Ecto neural progenitor cell (in vitro differentiated cells): ENCODE data around the gene RGS3.
"Not testable (repeated sequence)": the region's sequence is repeated elsewhere in the genome, so short reads cannot be mapped to it uniquely, and the experiment has no call there.

Source experiments
- DNase-seq: peaks from one replicate; pipeline ENCODE4 v3.0.0-alpha.2; 2018; ENCODE audit warnings: low spot score

RGS3 gene

GRCh38 chr9:113488490-113488889 lies 25.0 kb downstream of the RGS3 start:
- no peak for DNase-seq

DNA sequence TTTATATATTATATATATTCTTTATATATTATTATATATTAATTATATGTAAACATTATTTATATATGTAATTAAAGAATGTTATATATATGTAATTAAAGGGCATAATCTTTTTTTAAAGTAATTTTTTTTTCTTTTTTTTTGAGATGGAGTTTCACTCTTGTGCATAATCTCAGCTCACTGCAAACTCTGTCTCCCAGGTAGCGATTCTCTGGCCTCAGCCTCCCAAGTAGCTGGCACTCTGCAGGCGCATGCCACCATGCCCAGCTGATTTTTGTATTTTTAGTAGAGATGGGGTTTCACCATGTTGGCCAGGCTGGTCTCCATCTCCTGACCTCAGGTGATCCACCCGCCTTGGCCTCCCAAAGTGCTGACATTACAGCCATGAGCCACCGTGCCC lies 27.6 kb downstream of the RGS3 start:
- not testable (repeated sequence) for DNase-seq

DNA sequence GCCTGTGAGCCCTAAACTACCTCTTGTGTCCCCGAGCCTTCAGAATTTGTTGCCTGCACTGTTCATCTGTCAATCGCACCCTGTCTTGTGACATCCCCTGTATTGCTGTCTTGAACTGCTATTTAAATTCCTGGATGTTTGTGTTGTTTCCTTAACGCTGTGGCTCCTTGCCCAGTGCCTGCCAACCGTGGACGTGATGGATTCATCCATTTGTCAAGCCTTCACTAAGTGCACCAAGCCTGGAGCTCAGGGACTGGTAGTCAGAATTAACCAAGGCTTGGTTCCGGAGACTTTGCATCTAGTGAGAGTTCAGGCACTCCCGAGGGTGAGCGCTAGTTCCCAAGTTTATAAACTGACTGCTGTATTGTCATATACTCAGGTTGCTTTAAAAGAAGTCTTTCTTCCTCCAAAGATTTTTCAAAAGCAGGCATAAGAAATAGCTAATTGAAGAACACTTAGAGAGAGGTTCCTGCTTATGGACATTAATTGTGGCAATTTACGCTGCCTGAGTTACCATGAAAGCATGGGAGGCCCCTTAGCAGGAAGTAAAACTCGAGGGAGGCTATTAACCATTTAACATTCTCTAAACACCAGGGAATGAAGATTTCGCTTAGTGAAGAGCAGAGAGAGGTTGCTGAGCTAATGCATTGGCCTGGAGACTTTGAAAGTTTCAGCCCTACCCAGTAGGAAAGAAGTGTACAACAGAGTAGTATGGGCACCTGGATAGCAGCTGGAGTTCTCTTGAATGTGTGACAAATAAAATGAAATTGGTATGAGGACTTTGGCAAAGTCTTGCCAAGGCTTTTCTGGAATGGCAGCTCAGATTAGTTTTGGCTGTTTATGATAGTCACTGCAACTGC lies 29.0 kb downstream of the RGS3 start:
- DNase-seq: no peak

DNA sequence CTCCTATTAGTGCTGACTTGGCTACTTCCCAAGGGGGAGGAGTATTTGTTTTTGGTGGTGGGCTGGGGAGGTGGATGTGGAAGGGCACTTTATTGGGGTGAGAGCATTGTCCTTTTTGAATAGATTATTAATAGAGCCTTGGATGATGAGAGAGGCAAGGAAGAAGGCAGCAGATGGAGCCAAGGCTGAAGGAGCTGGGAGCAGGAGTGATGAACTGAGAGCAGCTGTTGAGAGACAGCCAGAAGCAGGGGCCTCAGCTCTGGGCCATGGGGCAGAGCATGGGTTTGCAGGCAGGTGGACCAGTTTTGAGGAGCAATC lies 29.6 kb downstream of the RGS3 start:
- no peak for DNase-seq

DNA sequence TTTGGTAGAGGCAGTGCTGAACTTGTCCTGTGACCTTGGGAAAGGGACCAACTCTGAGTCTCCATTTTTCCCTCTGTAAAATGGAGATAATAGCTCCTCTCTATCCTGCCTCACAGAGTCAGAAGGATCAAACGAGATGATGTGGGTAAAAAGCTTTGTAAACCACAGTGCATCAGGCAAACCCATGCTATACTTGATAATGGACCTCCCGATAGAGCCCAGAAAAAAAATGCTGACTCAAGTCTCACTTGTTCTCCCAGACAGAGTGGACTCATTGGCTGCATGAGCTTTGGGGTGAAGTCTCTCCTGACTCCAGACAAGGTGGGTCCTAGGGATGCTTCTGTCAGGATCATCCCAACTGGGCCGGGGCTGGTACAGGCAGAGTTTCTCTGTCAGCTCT lies 32.0 kb downstream of the RGS3 start:
- DNase-seq: no peak

GRCh38 chr9:113497051-113497450 lies 33.5 kb downstream of the RGS3 start:
- no peak for DNase-seq

- DNase-seq: no peak
Measured at GRCh38 chr9:113499153-113499875, 35.8 kb downstream of the RGS3 start.

DNA sequence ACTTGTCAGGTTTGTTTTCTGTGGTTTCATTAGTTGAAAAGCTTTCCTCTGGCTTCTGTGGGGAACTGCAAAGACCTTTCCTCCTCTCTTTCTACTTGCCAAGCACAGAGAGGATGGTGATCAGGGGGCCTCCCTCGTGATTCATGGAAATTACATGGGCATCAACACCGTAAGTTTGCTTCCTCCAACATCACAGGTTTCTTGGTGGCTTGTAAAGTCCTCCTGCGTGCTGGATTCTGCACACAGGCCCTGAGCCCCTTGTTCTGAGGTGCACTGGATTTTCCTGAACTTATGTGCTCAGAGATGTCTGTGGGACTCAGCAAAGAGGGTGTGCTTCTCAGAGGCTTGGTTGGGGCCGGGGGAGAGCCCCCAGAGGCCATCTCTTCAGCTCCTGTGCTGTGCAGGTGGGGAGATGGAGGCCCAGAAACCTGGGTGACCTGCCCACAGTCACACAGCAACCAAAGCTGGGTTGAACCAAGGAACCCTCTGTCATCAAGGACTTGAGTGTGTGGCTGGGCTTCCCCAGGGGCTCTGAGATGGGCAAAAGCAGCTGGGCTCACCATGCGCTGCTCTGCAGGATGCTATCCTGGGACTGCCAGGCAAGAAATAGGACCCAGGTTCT lies 36.5 kb downstream of the RGS3 start:
- no peak for DNase-seq

DNA sequence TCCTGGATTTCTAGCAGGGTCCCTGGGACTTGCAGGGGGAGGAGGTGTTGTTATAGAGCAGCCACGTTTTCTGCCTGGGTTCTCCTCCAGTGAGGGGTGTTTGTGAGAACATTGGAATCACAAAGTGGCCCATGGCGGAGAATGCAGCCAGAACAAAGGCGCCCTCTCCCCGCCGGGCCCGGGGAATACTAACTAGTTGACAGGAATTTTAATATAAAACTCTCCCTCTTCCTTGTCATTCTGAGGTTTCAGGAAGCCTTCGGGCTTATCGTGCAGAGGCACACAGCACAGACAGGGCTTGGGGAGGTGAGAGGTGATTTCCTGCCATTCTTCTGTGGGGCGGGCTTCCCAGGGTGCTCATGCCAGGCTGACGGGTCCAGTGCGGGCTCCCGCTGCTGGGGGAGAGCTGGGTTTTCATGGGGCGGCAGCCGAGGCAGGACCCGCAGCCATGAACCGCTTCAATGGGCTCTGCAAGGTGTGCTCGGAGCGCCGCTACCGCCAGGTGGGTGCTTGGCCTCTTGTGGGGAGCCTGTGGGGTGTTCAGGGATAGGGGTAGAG lies 37.7 kb downstream of the RGS3 start:
- DNase-seq: no peak

DNA sequence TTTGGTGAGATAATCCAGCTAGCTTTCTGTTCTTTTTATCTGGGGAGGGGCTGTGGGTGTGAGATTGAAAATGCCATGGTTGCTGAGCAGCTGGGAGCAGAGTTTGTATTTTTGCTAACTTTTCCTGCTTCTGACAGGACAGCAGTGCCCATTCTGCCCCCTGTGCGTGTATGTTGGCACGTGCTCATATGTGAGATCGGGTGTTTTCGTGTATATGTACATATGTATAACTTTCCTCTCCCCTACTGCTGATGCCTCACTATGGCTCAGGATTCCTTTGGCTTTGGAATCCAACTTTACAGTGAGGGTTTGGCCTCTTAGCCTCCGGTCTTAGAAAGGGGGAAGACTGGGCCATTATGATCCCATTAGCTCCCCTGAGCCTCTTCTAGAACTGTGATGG lies 38.3 kb downstream of the RGS3 start:
- no peak for DNase-seq

- DNase-seq: no peak
Measured at GRCh38 chr9:113502427-113503034, 39.0 kb downstream of the RGS3 start.

GRCh38 chr9:113503131-113503541 lies 39.6 kb downstream of the RGS3 start:
- no peak for DNase-seq

- DNase-seq: no peak
Measured at GRCh38 chr9:113503613-113504211, 40.2 kb downstream of the RGS3 start.

DNA sequence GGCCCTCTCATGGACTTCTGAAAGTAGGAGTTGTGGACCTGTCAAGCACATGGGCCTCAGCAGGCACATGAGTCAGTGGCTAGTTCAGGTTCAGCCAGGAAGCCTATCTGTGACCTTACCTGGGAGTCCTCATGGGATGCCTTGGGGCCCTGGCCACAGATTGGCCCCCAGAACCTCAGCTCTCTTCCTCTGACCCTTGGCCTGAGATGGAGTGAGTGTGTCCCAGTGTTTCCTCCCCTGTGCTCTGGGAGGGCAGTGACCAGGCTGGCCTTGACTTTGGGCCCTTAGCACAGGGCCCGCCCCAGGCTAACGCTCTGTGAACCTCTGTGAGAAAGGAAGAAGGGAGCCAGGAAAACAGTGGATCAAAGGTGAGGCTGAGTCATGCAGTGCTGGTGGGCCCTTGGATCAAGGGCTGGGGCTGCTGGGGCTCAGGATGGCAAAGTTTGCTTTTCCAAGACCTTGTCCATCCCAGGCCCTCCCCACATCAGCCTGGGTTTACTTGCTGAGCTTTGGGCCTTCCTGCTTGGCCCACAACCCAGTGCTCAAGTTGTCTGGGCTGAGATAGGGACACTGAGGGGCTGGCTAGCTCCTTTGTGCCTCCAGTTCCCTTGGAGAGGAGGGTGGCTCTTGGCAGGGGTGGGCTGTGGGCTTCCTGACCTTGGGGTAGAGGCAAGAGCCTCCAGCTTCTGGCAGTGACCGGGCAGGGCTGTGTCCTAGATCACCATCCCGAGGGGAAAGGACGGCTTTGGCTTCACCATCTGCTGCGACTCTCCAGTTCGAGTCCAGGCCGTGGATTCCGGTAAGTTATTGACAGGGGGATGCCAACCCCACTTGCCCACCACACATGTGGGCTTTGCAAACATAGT lies 41.4 kb downstream of the RGS3 start:
- no peak for DNase-seq

DNA sequence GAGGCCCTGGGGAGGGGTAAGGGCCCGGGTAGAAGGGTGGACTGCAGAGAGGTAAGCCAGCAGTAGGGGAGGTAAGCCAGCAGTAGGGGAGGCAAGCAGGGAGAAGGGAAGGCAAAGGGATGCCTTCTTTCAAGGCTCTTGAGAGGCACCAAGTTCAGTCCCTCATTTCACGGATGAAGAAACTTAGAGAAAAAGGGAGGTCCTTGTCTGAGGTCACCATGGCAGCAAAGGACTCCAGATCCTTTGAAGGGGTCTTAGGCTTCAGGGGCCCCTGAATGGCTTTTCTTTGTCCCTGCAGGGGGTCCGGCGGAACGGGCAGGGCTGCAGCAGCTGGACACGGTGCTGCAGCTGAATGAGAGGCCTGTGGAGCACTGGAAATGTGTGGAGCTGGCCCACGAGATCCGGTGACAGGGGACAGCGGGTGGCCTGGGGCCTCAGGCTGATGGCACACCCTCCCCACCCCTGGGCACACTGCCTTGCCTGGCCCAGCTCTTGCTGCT lies 42.6 kb downstream of the RGS3 start:
- peak; percentile 92 for DNase-seq

DNA sequence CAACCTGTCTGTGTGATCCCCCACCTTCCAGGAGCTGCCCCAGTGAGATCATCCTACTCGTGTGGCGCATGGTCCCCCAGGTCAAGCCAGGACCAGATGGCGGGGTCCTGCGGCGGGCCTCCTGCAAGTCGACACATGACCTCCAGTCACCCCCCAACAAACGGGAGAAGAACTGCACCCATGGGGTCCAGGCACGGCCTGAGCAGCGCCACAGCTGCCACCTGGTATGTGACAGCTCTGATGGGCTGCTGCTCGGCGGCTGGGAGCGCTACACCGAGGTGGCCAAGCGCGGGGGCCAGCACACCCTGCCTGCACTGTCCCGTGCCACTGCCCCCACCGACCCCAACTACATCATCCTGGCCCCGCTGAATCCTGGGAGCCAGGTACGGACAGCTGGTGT lies 43.7 kb downstream of the RGS3 start:
- DNase-seq: no peak

GRCh38 chr9:113508111-113508749 lies 44.7 kb downstream of the RGS3 start:
- DNase-seq: no peak

GRCh38 chr9:113509463-113509862 lies 45.9 kb downstream of the RGS3 start:
- no peak for DNase-seq

GRCh38 chr9:113511047-113511521 lies 47.6 kb downstream of the RGS3 start:
- DNase-seq: no peak
